Activated T-cell treated with anti-CD3 and anti-CD28 coated beads, Interleukin-2, amount 50 U/mL, for 4 hours (primary cell): ENCODE results near the gene CPA3. TPM values are rescaled to one million over a fixed set of nuclear protein-coding genes. Genes with fewer than 3 reads are reported as not detected.
A peak's percentile ranks its signal among the peaks of the same experiment; 100 is the strongest.

Experiments
- ATAC-seq, 2 donors: fragments of 200-7000 bp; cut with Tn5 transposase; one replicate each; pipeline ENCODE4 v1.10.0; 2021
- DNase-seq: peaks from one replicate; pipeline ENCODE4 v3.0.0-alpha.2; 2020
- H3K27me3 Mint-ChIP-seq: one replicate; pipeline ENCODE4 v1.8.0; 2021; ENCODE audit warnings: low read depth, mixed read lengths
- H3K36me3 Mint-ChIP-seq: one replicate; pipeline ENCODE4 v1.8.0; 2022; ENCODE audit warnings: mixed read lengths; ENCODE audit not compliant: insufficient read depth
- H3K4me1 Mint-ChIP-seq: one replicate; pipeline ENCODE4 v1.8.0; 2021; ENCODE audit warnings: low read depth, mixed read lengths
- H3K4me3 Mint-ChIP-seq: one replicate; pipeline ENCODE4 v1.8.0; 2021; ENCODE audit warnings: mild to moderate bottlenecking, moderate library complexity, mixed read lengths
- H3K9me3 Mint-ChIP-seq: one replicate; pipeline ENCODE4 v1.8.0; 2021; ENCODE audit warnings: mixed read lengths
- total RNA-seq, 3 donors: library from RNA; stranded (reverse); gene quantifications; one replicate each; pipeline ENCODE4 v1.2.1, GENCODE V29; 2021

Gene CPA3
- total RNA-seq, 3 donors from 2014 or later = 0.11 TPM; not detected in 2

GRCh38 chr3:148845756-148846395, 19.2 kb upstream of the CPA3 start:
- DNase-seq (no peak), ATAC-seq (no peak)
- Mint-ChIP-seq H3K27me3 (peaks cover 5% of the 10 kb centered on the region), H3K4me3 (no peak overlapping the region), H3K36me3 (no peaks in the 10 kb centered on the region), H3K9me3 (no peaks in the 10 kb centered on the region), H3K4me1 (no peaks in the 10 kb centered on the region)

- no peaks in the 10 kb centered on the region for H3K9me3 Mint-ChIP-seq
- no peaks in the 10 kb centered on the region for H3K4me1 Mint-ChIP-seq
- H3K27me3 Mint-ChIP-seq = peaks cover 3% of the 10 kb centered on the region
- ATAC-seq = no peak
- H3K4me3 Mint-ChIP-seq = no peak overlapping the region
- no peaks in the 10 kb centered on the region for H3K36me3 Mint-ChIP-seq
- no peak for DNase-seq
Observed at GRCh38 chr3:148847351-148847750, 17.7 kb upstream of the CPA3 start.

- Mint-ChIP-seq H3K4me1 (no peaks in the 10 kb centered on the region), H3K9me3 (no peaks in the 10 kb centered on the region), H3K36me3 (no peaks in the 10 kb centered on the region), H3K4me3 (no peak overlapping the region), H3K27me3 (peaks cover 2% of the 10 kb centered on the region)
- ATAC-seq = no peak
- DNase-seq = no peak
Observed at GRCh38 chr3:148848410-148848809, 16.7 kb upstream of the CPA3 start.

GRCh38 chr3:148852271-148852992, 12.7 kb upstream of the CPA3 start:
- no peak overlapping the region for H3K4me3 Mint-ChIP-seq
- DNase-seq (no peak), ATAC-seq (no peak)
- H3K4me1 Mint-ChIP-seq = no peaks in the 10 kb centered on the region
- peaks cover 3% of the 10 kb centered on the region for H3K27me3 Mint-ChIP-seq
- no peaks in the 10 kb centered on the region for H3K36me3 Mint-ChIP-seq
- H3K9me3 Mint-ChIP-seq = no peaks in the 10 kb centered on the region

- H3K4me1 Mint-ChIP-seq = no peaks in the 10 kb centered on the region
- ATAC-seq (no peak), DNase-seq (no peak)
- no peak overlapping the region for H3K4me3 Mint-ChIP-seq
- H3K27me3 Mint-ChIP-seq = peaks cover 3% of the 10 kb centered on the region
- H3K9me3 Mint-ChIP-seq = no peaks in the 10 kb centered on the region
- H3K36me3 Mint-ChIP-seq = no peaks in the 10 kb centered on the region
Observed at GRCh38 chr3:148853076-148853475, 12.0 kb upstream of the CPA3 start.

GRCh38 chr3:148854061-148854460, 11.0 kb upstream of the CPA3 start:
- H3K4me3 Mint-ChIP-seq = no peak overlapping the region
- DNase-seq (no peak), ATAC-seq (no peak)
- no peaks in the 10 kb centered on the region for H3K36me3 Mint-ChIP-seq
- H3K27me3 Mint-ChIP-seq = peaks cover 1% of the 10 kb centered on the region
- H3K9me3 Mint-ChIP-seq = no peaks in the 10 kb centered on the region
- H3K4me1 Mint-ChIP-seq = no peaks in the 10 kb centered on the region

GRCh38 chr3:148856384-148856783, 8.7 kb upstream of the CPA3 start:
- ATAC-seq = no peak
- no peaks in the 10 kb centered on the region for H3K36me3 Mint-ChIP-seq
- H3K4me1 Mint-ChIP-seq = no peaks in the 10 kb centered on the region
- H3K9me3 Mint-ChIP-seq = no peaks in the 10 kb centered on the region
- DNase-seq = no peak
- no peak overlapping the region for H3K4me3 Mint-ChIP-seq
- peaks cover 6% of the 10 kb centered on the region for H3K27me3 Mint-ChIP-seq

- DNase-seq (no peak), ATAC-seq (no peak)
- Mint-ChIP-seq H3K36me3 (no peaks in the 10 kb centered on the region), H3K4me3 (no peak overlapping the region), H3K9me3 (no peaks in the 10 kb centered on the region), H3K27me3 (peaks cover 9% of the 10 kb centered on the region), H3K4me1 (no peaks in the 10 kb centered on the region)
Observed at GRCh38 chr3:148857316-148857715, 7.8 kb upstream of the CPA3 start.

- ATAC-seq (peak; percentile 35 to 57), DNase-seq (no peak)
- H3K27me3 Mint-ChIP-seq = peaks cover 16% of the 10 kb centered on the region
- no peak overlapping the region for H3K4me3 Mint-ChIP-seq
- no peaks in the 10 kb centered on the region for H3K9me3 Mint-ChIP-seq
- no peaks in the 10 kb centered on the region for H3K36me3 Mint-ChIP-seq
- no peaks in the 10 kb centered on the region for H3K4me1 Mint-ChIP-seq
Observed at GRCh38 chr3:148861277-148861869, 3.7 kb upstream of the CPA3 start.

- H3K9me3 Mint-ChIP-seq = no peaks in the 10 kb centered on the region
- no peak for DNase-seq
- no peak overlapping the region for H3K4me3 Mint-ChIP-seq
- no peak for ATAC-seq
- H3K36me3 Mint-ChIP-seq = no peaks in the 10 kb centered on the region
- H3K4me1 Mint-ChIP-seq = no peaks in the 10 kb centered on the region
- peaks cover 26% of the 10 kb centered on the region for H3K27me3 Mint-ChIP-seq
Observed at GRCh38 chr3:148863297-148863696, 1.8 kb upstream of the CPA3 start.

- peaks cover 26% of the 10 kb centered on the region for H3K27me3 Mint-ChIP-seq
- ATAC-seq (no peak), DNase-seq (no peak)
- H3K9me3 Mint-ChIP-seq = no peaks in the 10 kb centered on the region
- no peaks in the 10 kb centered on the region for H3K4me1 Mint-ChIP-seq
- H3K4me3 Mint-ChIP-seq = no peak overlapping the region
- H3K36me3 Mint-ChIP-seq = no peaks in the 10 kb centered on the region
Observed at GRCh38 chr3:148863814-148864213, 1.3 kb upstream of the CPA3 start.

- Mint-ChIP-seq H3K4me1 (no peaks in the 10 kb centered on the region), H3K4me3 (no peak overlapping the region), H3K9me3 (no peaks in the 10 kb centered on the region), H3K36me3 (no peaks in the 10 kb centered on the region), H3K27me3 (peaks cover 22% of the 10 kb centered on the region)
- DNase-seq (no peak), ATAC-seq (no peak)
Observed at GRCh38 chr3:148866261-148866660, 1.2 kb downstream of the CPA3 start.

- Mint-ChIP-seq H3K9me3 (no peaks in the 10 kb centered on the region), H3K27me3 (peaks cover 3% of the 10 kb centered on the region), H3K4me3 (no peak overlapping the region), H3K4me1 (no peaks in the 10 kb centered on the region), H3K36me3 (no peaks in the 10 kb centered on the region)
- peak in 1 of 2 donors; percentile 27 for ATAC-seq
- DNase-seq = no peak
Observed at GRCh38 chr3:148873270-148873927, 8.3 kb downstream of the CPA3 start.

- H3K9me3 Mint-ChIP-seq = no peaks in the 10 kb centered on the region
- DNase-seq (no peak), ATAC-seq (no peak)
- H3K27me3 Mint-ChIP-seq = peaks cover 3% of the 10 kb centered on the region
- H3K36me3 Mint-ChIP-seq = no peaks in the 10 kb centered on the region
- no peak overlapping the region for H3K4me3 Mint-ChIP-seq
- H3K4me1 Mint-ChIP-seq = no peaks in the 10 kb centered on the region
Observed at GRCh38 chr3:148873977-148874376, 8.9 kb downstream of the CPA3 start.
